HepG2 (cell line): Measurements from ENCODE around the gene WNT2B.

Experiments used
- ARNTL ChIP-seq: sonication (generic); formaldehyde crosslinking; IDR thresholded peaks from 2 replicates; pipeline ENCODE4 v1.4.0; 2020; ENCODE audit warnings: mild to moderate bottlenecking, missing genetic modification reagents
- HNRNPK ChIP-seq: fragments of 200-400 bp; formaldehyde crosslinking; IDR thresholded peaks from 2 replicates; pipeline ENCODE4 v1.6.1; 2018; ENCODE audit warnings: low read length, low read depth, moderate library complexity, mild to moderate bottlenecking; ENCODE audit not compliant: poor library complexity, severe bottlenecking
- KLF13 ChIP-seq: sonication (generic); formaldehyde crosslinking; IDR thresholded peaks from 2 replicates; pipeline ENCODE4 v1.4.0; 2020; ENCODE audit warnings: mild to moderate bottlenecking, missing genetic modification reagents
- MEIS2 ChIP-seq: sonication (generic); formaldehyde crosslinking; IDR thresholded peaks from 2 replicates; pipeline ENCODE4 v1.9.0; 2021; ENCODE audit warnings: mild to moderate bottlenecking, missing genetic modification reagents
- POLR2A ChIP-seq, 2 experiments: IDR thresholded peaks; 2 replicates each; pipeline ENCODE4 v1.6.1; 2011; ENCODE audit warnings: low read depth in 2 of 2, low read length in 2 of 2, mild to moderate bottlenecking in 1 of 2, moderate library complexity in 1 of 2; ENCODE audit not compliant: insufficient read depth in 1 of 2
- SP2 ChIP-seq: sonication (generic); formaldehyde crosslinking; IDR thresholded peaks from 2 replicates; pipeline ENCODE4 v1.5.1; 2020; ENCODE audit warnings: mild to moderate bottlenecking, missing genetic modification reagents
- ZSCAN22 ChIP-seq: sonication (generic); formaldehyde crosslinking; IDR thresholded peaks from 2 replicates; pipeline ENCODE4 v1.4.0; 2020; ENCODE audit warnings: mild to moderate bottlenecking, missing genetic modification reagents
- TF ChIP-seq, protein P1 (sequence below): sonication (generic); formaldehyde crosslinking; IDR thresholded peaks from 2 replicates; pipeline ENCODE4 v1.8.1; 2023; ENCODE audit warnings: mild to moderate bottlenecking, missing genetic modification reagents

DNA sequence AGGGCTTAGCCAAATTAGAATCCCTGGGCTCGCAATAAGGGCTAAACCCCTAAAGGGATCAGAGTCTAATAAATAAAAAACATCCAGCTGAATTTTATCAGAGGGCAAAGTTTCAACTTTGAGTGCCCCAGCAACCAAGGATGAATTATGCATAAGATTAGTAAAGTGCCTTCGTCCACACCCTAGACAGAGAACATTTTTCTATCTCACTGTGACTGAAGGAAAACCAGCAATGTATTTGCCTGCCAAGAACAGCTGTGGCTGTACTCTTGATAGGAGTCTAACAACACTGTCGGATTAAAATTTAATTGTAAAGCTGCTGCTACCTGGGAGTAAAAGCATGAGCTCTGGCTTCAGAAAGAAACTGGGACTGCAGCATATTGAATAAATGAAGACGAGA is 23.3 kb downstream of the WNT2B start:
- TF ChIP-seq KLF13 (no peak), ARNTL (CRISPR knock-in tag) (no peak), HNRNPK (no peak), SP2 (CRISPR knock-in tag) (no peak), POLR2A (IDR thresholded peaks at IDR 0.05; ENCODE audit: insufficient read depth in 1 of 2, low read depth in 2 of 2, low read length in 2 of 2) (no peak), MEIS2 (CRISPR knock-in tag) (no peak), ZSCAN22 (CRISPR knock-in tag) (no peak)
- TF ChIP-seq, protein P1, sequence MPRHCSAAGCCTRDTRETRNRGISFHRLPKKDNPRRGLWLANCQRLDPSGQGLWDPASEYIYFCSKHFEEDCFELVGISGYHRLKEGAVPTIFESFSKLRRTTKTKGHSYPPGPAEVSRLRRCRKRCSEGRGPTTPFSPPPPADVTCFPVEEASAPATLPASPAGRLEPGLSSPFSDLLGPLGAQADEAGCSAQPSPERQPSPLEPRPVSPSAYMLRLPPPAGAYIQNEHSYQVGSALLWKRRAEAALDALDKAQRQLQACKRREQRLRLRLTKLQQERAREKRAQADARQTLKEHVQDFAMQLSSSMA: no peak
